Uterus (tissue), 4 donors: ENCODE data around the gene PLCH2. TPM values are rescaled to one million over a fixed set of nuclear protein-coding genes. Genes with fewer than 3 reads are reported as not detected.

Source experiments
- DNase-seq, 2 donors: peaks; one replicate each; pipeline ENCODE4 v3.0.0-alpha.2; 2019 to 2020
- H3K27ac ChIP-seq, 2 donors: fragments of 200-600 bp; sonication (generic); 1 replicate in 1 of 2; 2 replicates in 1 of 2; pipeline ENCODE4 v1.5.1; 2016 to 2018
- H3K27me3 ChIP-seq, 2 donors: fragments of 200-600 bp; sonication (generic); one replicate each; pipeline ENCODE4 v1.5.1; 2018 to 2019; ENCODE audit warnings: control low read depth in 1 of 2
- H3K36me3 ChIP-seq, 2 donors: fragments of 200-600 bp; sonication (generic); one replicate each; pipeline ENCODE4 v1.5.1; 2019; ENCODE audit warnings: control low read depth in 1 of 2
- H3K4me1 ChIP-seq, 2 donors: fragments of 200-600 bp; sonication (generic); one replicate each; pipeline ENCODE4 v1.5.1; 2018 to 2019; ENCODE audit warnings: control low read depth in 1 of 2
- H3K4me3 ChIP-seq, 2 donors: fragments of 200-600 bp; sonication (generic); 1 replicate in 1 of 2; 2 replicates in 1 of 2; pipeline ENCODE4 v1.5.1; 2018 to 2019; ENCODE audit warnings: mild to moderate bottlenecking in 1 of 2
- H3K9me3 ChIP-seq, 2 donors: fragments of 200-600 bp; sonication (generic); one replicate each; pipeline ENCODE4 v1.5.1; 2019; ENCODE audit warnings: control low read depth in 1 of 2
- POLR2A ChIP-seq, 2 donors: fragments of 450-650 bp; IDR thresholded peaks; one replicate each; pipeline ENCODE4 v1.6.1; 2016; ENCODE audit warnings: antibody characterized with exemption in 2 of 2, mild to moderate bottlenecking in 1 of 2, moderate library complexity in 1 of 2
- intact Hi-C: fragments of 100-400 bp; cut with DNase I; formaldehyde crosslinking; loops from one replicate; pipeline ENCODE4 v1.15.1; 2023; ENCODE audit warnings: low total_unique reads
- total RNA-seq, 4 donors: library from RNA; depleted of rRNA in 3 of 4; stranded (reverse); fragments of >200 nt in 3 of 4; gene quantifications; one replicate each; pipeline versions ENCODE4 v1.1.0 to v1.2.4, GENCODE V29; 2014 to 2023
- TF ChIP-seq, protein P1 (sequence below), 4 experiments: fragments of 200-600 bp in 2 of 4; fragments of 450-650 bp in 2 of 4; sonication (generic) in 2 of 4; IDR thresholded peaks; one replicate each; pipeline ENCODE4 v1.5.1; 2016 to 2019; ENCODE audit warnings: antibody characterized with exemption in 4 of 4, mild to moderate bottlenecking in 2 of 4, moderate library complexity in 1 of 4
- donor health status: DM: yes; HTN: yes; CAD: no.

Gene PLCH2
- total RNA-seq, 4 donors from 2014 or later: 0.21 to 3.0 TPM; not detected in 2

GRCh38 chr1:2499986-2500596 is 24.0 kb downstream of the PLCH2 start:
- Histone ChIP-seq H3K4me3 (no peak overlapping the region), H3K27me3 (peaks cover 9 to 18% of the 10 kb centered on the region in 2 donors), H3K9me3 (no peaks in the 10 kb centered on the region), H3K36me3 (no peaks in the 10 kb centered on the region), H3K4me1 (no peaks in the 10 kb centered on the region), H3K27ac (no peak overlapping the region)
- intact Hi-C loops: no loop called here
- DNase-seq: no peak
- TF ChIP-seq, protein P1, sequence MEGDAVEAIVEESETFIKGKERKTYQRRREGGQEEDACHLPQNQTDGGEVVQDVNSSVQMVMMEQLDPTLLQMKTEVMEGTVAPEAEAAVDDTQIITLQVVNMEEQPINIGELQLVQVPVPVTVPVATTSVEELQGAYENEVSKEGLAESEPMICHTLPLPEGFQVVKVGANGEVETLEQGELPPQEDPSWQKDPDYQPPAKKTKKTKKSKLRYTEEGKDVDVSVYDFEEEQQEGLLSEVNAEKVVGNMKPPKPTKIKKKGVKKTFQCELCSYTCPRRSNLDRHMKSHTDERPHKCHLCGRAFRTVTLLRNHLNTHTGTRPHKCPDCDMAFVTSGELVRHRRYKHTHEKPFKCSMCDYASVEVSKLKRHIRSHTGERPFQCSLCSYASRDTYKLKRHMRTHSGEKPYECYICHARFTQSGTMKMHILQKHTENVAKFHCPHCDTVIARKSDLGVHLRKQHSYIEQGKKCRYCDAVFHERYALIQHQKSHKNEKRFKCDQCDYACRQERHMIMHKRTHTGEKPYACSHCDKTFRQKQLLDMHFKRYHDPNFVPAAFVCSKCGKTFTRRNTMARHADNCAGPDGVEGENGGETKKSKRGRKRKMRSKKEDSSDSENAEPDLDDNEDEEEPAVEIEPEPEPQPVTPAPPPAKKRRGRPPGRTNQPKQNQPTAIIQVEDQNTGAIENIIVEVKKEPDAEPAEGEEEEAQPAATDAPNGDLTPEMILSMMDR (IDR thresholded peaks at IDR 0.05): no peak
- TF ChIP-seq POLR2A (IDR thresholded peaks at IDR 0.05): no peak

GRCh38 chr1:2501041-2501819 is 25.1 kb downstream of the PLCH2 start:
- Histone ChIP-seq H3K9me3 (no peaks in the 10 kb centered on the region), H3K4me1 (no peaks in the 10 kb centered on the region), H3K4me3 (no peak overlapping the region), H3K36me3 (no peaks in the 10 kb centered on the region), H3K27ac (no peak overlapping the region), H3K27me3 (peaks cover 9 to 18% of the 10 kb centered on the region in 2 donors)
- DNase-seq: no peak
- intact Hi-C loops: no loop called here
- no peak for TF ChIP-seq POLR2A (IDR thresholded peaks at IDR 0.05)
- TF ChIP-seq, protein P1 (IDR thresholded peaks at IDR 0.05): no peak

- Histone ChIP-seq H3K27ac (no peak overlapping the region), H3K36me3 (no peaks in the 10 kb centered on the region), H3K4me3 (no peak overlapping the region), H3K27me3 (peaks cover 9 to 18% of the 10 kb centered on the region in 2 donors), H3K9me3 (no peaks in the 10 kb centered on the region), H3K4me1 (no peaks in the 10 kb centered on the region)
- intact Hi-C loops: no loop called here
- DNase-seq: no peak
- TF ChIP-seq, protein P1 (IDR thresholded peaks at IDR 0.05): no peak
- TF ChIP-seq POLR2A (IDR thresholded peaks at IDR 0.05): no peak
Measured at GRCh38 chr1:2501820-2502119, 25.7 kb downstream of the PLCH2 start.

DNA sequence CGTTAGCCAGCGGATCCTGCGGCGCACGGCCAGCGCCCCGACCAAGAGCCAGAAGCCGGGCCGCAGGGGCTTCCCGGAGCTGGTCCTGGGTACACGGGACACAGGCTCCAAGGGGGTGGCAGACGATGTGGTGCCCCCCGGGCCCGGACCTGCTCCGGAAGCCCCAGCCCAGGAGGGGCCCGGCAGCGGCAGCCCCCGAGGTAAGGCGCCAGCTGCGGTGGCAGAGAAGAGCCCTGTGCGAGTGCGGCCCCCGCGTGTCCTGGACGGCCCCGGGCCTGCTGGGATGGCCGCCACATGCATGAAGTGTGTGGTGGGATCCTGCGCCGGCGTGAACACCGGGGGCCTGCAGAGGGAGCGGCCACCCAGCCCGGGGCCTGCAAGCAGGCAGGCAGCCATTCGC is 26.1 kb downstream of the PLCH2 start:
- Histone ChIP-seq H3K27me3 (peaks cover 9 to 18% of the 10 kb centered on the region in 2 donors), H3K36me3 (no peaks in the 10 kb centered on the region), H3K27ac (no peak overlapping the region), H3K9me3 (no peaks in the 10 kb centered on the region), H3K4me1 (no peaks in the 10 kb centered on the region), H3K4me3 (no peak overlapping the region)
- DNase-seq: no peak
- intact Hi-C loops: no loop called here
- TF ChIP-seq, protein P1 (IDR thresholded peaks at IDR 0.05): no peak
- no peak for TF ChIP-seq POLR2A (IDR thresholded peaks at IDR 0.05)
